Esophagus muscularis mucosa (tissue), 3 donors: ENCODE results near the gene SLC32A1.

Source experiments
- CTCF ChIP-seq, 3 experiments: fragments of 200-600 bp in 2 of 3; fragments of 450-650 bp in 1 of 3; sonication (generic) in 2 of 3; IDR thresholded peaks; one replicate each; pipeline ENCODE4 v1.5.1; 2017 to 2019; ENCODE audit warnings: antibody characterized with exemption in 3 of 3, mild to moderate bottlenecking in 2 of 3, moderate library complexity in 1 of 3
- POLR2A ChIP-seq: fragments of 450-650 bp; IDR thresholded peaks from one replicate; pipeline ENCODE4 v1.6.1; 2017; ENCODE audit warnings: antibody characterized with exemption, moderate library complexity, mild to moderate bottlenecking, low read depth

GRCh38 chr20:38698541-38698940 lies 25.7 kb upstream of the SLC32A1 start:
- no peak for TF ChIP-seq POLR2A
- no peak for TF ChIP-seq CTCF (IDR thresholded peaks at IDR 0.05)
